SK-N-SH treated with all-trans-retinoic acid at 6 μM for 48 hours (cell line): ENCODE results near the gene RBMS3.

ENCODE experiments used
- ATAC-seq: fragments of 200-7000 bp; cut with Tn5 transposase; 3 replicates; pipeline ENCODE4 v1.9.1; 2020; ENCODE audit warnings: mild to moderate bottlenecking, moderate library complexity
- CREB5 ChIP-seq: fragments of 250-450 bp; sonication (Bioruptor Pico); IDR thresholded peaks from 2 replicates; pipeline ENCODE4 v1.5.1; 2020; ENCODE audit warnings: low read depth, mild to moderate bottlenecking, moderate library complexity
- CSDC2 ChIP-seq: fragments of 250-450 bp; sonication (Bioruptor Pico); IDR thresholded peaks from 2 replicates; pipeline ENCODE4 v1.5.0; 2020; ENCODE audit warnings: mild to moderate bottlenecking, moderate library complexity
- CSRNP3 ChIP-seq: fragments of 250-450 bp; sonication (Bioruptor Pico); IDR thresholded peaks from 2 replicates; pipeline ENCODE4 v1.5.1; 2021; ENCODE audit warnings: mild to moderate bottlenecking, moderate library complexity
- ESRRG ChIP-seq: fragments of 250-450 bp; sonication (Bioruptor Pico); IDR thresholded peaks from 2 replicates; pipeline ENCODE4 v1.6.1; 2021; ENCODE audit warnings: mild to moderate bottlenecking
- GLIS3 ChIP-seq: fragments of 250-450 bp; sonication (Bioruptor Pico); IDR thresholded peaks from 2 replicates; pipeline ENCODE4 v1.5.0; 2020; ENCODE audit warnings: mild to moderate bottlenecking, moderate library complexity
- ISL1 ChIP-seq: fragments of 250-450 bp; sonication (Bioruptor Pico); IDR thresholded peaks from 2 replicates; pipeline ENCODE4 v2.1.2; 2022; ENCODE audit warnings: mild to moderate bottlenecking, moderate library complexity
- OSR1 ChIP-seq: fragments of 250-450 bp; sonication (Bioruptor Pico); IDR thresholded peaks from 2 replicates; pipeline ENCODE4 v1.8.0; 2022; ENCODE audit warnings: moderate library complexity, mild to moderate bottlenecking, inconsistent platforms
- PATZ1 ChIP-seq: fragments of 250-450 bp; sonication (Bioruptor Pico); IDR thresholded peaks from 2 replicates; pipeline ENCODE4 v1.8.0; 2020; ENCODE audit warnings: mild to moderate bottlenecking, moderate library complexity, borderline replicate concordance
- POU6F1 ChIP-seq: fragments of 250-450 bp; sonication (Bioruptor Pico); IDR thresholded peaks from 2 replicates; pipeline ENCODE4 v1.8.0; 2021; ENCODE audit warnings: low read depth, mild to moderate bottlenecking, moderate library complexity, borderline replicate concordance
- RARB ChIP-seq: fragments of 250-450 bp; sonication (Bioruptor Pico); IDR thresholded peaks from 2 replicates; pipeline ENCODE4 v1.8.0; 2021; ENCODE audit warnings: mild to moderate bottlenecking, moderate library complexity
- SNAI2 ChIP-seq: fragments of 250-450 bp; sonication (Bioruptor Pico); IDR thresholded peaks from 2 replicates; pipeline ENCODE4 v1.5.0; 2020; ENCODE audit warnings: mild to moderate bottlenecking, moderate library complexity
- TCF4 ChIP-seq: fragments of 250-450 bp; sonication (Bioruptor Pico); IDR thresholded peaks from 2 replicates; pipeline ENCODE4 v1.8.0; 2021; ENCODE audit warnings: mild to moderate bottlenecking, moderate library complexity, borderline replicate concordance
- TSHZ2 ChIP-seq: fragments of 250-450 bp; sonication (Bioruptor Pico); IDR thresholded peaks from 2 replicates; pipeline ENCODE4 v1.5.0; 2020; ENCODE audit warnings: mild to moderate bottlenecking, moderate library complexity
- ZC3H10 ChIP-seq: fragments of 250-450 bp; sonication (Bioruptor Pico); IDR thresholded peaks from 2 replicates; pipeline ENCODE4 v1.5.1; 2021; ENCODE audit warnings: mild to moderate bottlenecking, moderate library complexity
- ZFP3 ChIP-seq: fragments of 250-450 bp; sonication (Bioruptor Pico); IDR thresholded peaks from 2 replicates; pipeline ENCODE4 v1.5.0; 2020; ENCODE audit warnings: mild to moderate bottlenecking, moderate library complexity
- ZFP30 ChIP-seq: fragments of 450-650 bp; formaldehyde crosslinking; IDR thresholded peaks from 2 replicates; pipeline ENCODE4 v1.5.0; 2022; ENCODE audit warnings: mild to moderate bottlenecking, moderate library complexity
- ZNF565 ChIP-seq: fragments of 450-650 bp; formaldehyde crosslinking; conservative IDR thresholded peaks from 2 replicates; pipeline ENCODE4 v1.5.0; 2020; ENCODE audit warnings: low read depth, mild to moderate bottlenecking, moderate library complexity
- ZNF70 ChIP-seq: fragments of 450-650 bp; formaldehyde crosslinking; IDR thresholded peaks from 2 replicates; pipeline ENCODE4 v1.5.0; 2020; ENCODE audit warnings: mild to moderate bottlenecking, moderate library complexity
- ZNF8 ChIP-seq: fragments of 450-650 bp; formaldehyde crosslinking; IDR thresholded peaks from 2 replicates; pipeline ENCODE4 v1.5.0; 2020; ENCODE audit warnings: mild to moderate bottlenecking, moderate library complexity

Gene RBMS3

GRCh38 chr3:29827756-29828155 is 546.9 kb downstream of the RBMS3 start:
- TF ChIP-seq ISL1 (CRISPR knock-in tag) = peak; percentile 20; the same call in 1 of the 2 replicates
- TF ChIP-seq OSR1 (CRISPR knock-in tag) = no peak
- TF ChIP-seq RARB (CRISPR knock-in tag) = no peak
- TF ChIP-seq ZFP3 = no peak
- ATAC-seq = peak; percentile 24; the same call in 1 of the 3 replicates

GRCh38 chr3:29829340-29829739 is 548.5 kb downstream of the RBMS3 start:
- no peak for ATAC-seq
- TF ChIP-seq ZFP3 = no peak
- no peak for TF ChIP-seq POU6F1 (CRISPR knock-in tag)
- no peak for TF ChIP-seq RARB (CRISPR knock-in tag)
- no peak for TF ChIP-seq CSDC2 (CRISPR knock-in tag)
- no peak for TF ChIP-seq GLIS3 (CRISPR knock-in tag)
- TF ChIP-seq ZFP30 (CRISPR knock-in tag) = no peak
- TF ChIP-seq TCF4 (CRISPR knock-in tag) = no peak
- TF ChIP-seq SNAI2 (CRISPR knock-in tag) = no peak
- TF ChIP-seq ZNF70 (CRISPR knock-in tag) = no peak
- no peak for TF ChIP-seq PATZ1 (CRISPR knock-in tag)
- TF ChIP-seq ISL1 (CRISPR knock-in tag) = no peak
- TF ChIP-seq CSRNP3 (CRISPR knock-in tag) = no peak
- TF ChIP-seq TSHZ2 = no peak
- no peak for TF ChIP-seq ESRRG (CRISPR knock-in tag)
- TF ChIP-seq ZC3H10 (CRISPR knock-in tag) = no peak

GRCh38 chr3:29850641-29851040 is 569.8 kb downstream of the RBMS3 start:
- ATAC-seq = no peak
- TF ChIP-seq SNAI2 (CRISPR knock-in tag) (no peak), ZNF565 (CRISPR knock-in tag) (no peak), PATZ1 (CRISPR knock-in tag) (no peak), ZNF8 (CRISPR knock-in tag) (no peak), CREB5 (no peak), ZFP30 (CRISPR knock-in tag) (no peak), CSDC2 (CRISPR knock-in tag) (no peak)
